Activated CD8-positive, alpha-beta memory T cell treated with anti-CD3 and anti-CD28 coated beads, Interleukin-2, amount 10 ng/mL, durations not matched to agents 7 days and 5 days (primary cell): Measurements from ENCODE around the gene SLC24A4. TPM values are rescaled to one million over a fixed set of nuclear protein-coding genes. Genes with fewer than 3 reads are reported as not detected.

Source experiments
- ATAC-seq: fragments of 150-1000 bp; cut with Tn5 transposase; one replicate; pipeline ENCODE4 v1.10.0; 2021; ENCODE audit warnings: moderate library complexity
- CTCF ChIA-PET: fragments of 350-600 bp; sonication (Branson Sonifier 250); formaldehyde crosslinking; loops from one replicate; lab custom pipeline; 2021; ENCODE audit warnings: antibody characterized with exemption; lab: Charles Lee
- DNase-seq: peaks from one replicate; pipeline ENCODE4 v3.0.0-alpha.2; 2020
- H3K27ac Mint-ChIP-seq: one replicate; pipeline ENCODE4 v1.8.0; 2021; ENCODE audit warnings: mild to moderate bottlenecking, mixed read lengths
- H3K27me3 Mint-ChIP-seq: one replicate; pipeline ENCODE4 v1.8.0; 2021; ENCODE audit warnings: mixed read lengths
- H3K36me3 Mint-ChIP-seq: one replicate; pipeline ENCODE4 v1.8.0; 2021; ENCODE audit warnings: mild to moderate bottlenecking, mixed read lengths
- H3K4me1 Mint-ChIP-seq: one replicate; pipeline ENCODE4 v1.8.0; 2021; ENCODE audit warnings: mixed read lengths
- H3K4me3 Mint-ChIP-seq: one replicate; pipeline ENCODE4 v1.8.0; 2021; ENCODE audit warnings: mild to moderate bottlenecking, moderate library complexity, mixed read lengths
- H3K9me3 Mint-ChIP-seq: one replicate; pipeline ENCODE4 v1.8.0; 2022; ENCODE audit warnings: low read depth, mixed read lengths
- total RNA-seq, 2 experiments: library from RNA; stranded (reverse); gene quantifications; one replicate each; pipeline ENCODE4 v1.2.3, GENCODE V29; 2021

Gene SLC24A4
- total RNA-seq, 2 experiments from 2014 or later = not detected

- Mint-ChIP-seq H3K9me3 (no peaks in the 10 kb centered on the region), H3K27me3 (no peaks in the 10 kb centered on the region), H3K4me1 (peaks cover 4% of the 10 kb centered on the region), H3K4me3 (no peak overlapping the region), H3K27ac (no peak overlapping the region), H3K36me3 (no peaks in the 10 kb centered on the region)
- no peak for ATAC-seq
- DNase-seq = no peak
- CTCF ChIA-PET = no interaction called here
Measured at GRCh38 chr14:92427096-92427495, 104.1 kb downstream of the SLC24A4 start.

DNA sequence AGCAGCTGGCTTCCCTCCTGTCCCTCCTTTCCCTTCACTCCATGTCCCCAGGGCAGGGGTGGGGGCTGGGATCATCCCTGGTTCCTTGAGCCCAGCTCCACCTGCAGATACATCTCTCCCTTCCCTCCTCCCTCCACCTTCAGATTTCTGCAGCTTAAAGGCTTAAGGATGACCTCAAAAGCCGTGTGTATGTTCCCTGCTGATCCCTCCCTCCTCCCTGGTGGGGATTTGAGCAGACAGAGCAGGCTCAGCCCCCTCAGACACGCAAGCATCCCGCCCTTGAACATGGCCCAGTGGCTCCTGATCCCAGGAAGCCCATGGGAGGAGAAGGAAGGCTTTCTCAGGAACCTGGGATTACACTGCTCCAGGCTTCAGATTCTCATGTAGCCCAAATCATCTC, 107.7 kb downstream of the SLC24A4 start:
- CTCF ChIA-PET = no interaction called here
- Mint-ChIP-seq H3K4me1 (peaks cover 4% of the 10 kb centered on the region), H3K27ac (no peak overlapping the region), H3K9me3 (no peaks in the 10 kb centered on the region), H3K4me3 (no peak overlapping the region), H3K27me3 (no peaks in the 10 kb centered on the region), H3K36me3 (no peaks in the 10 kb centered on the region)
- ATAC-seq = no peak
- no peak for DNase-seq

DNA sequence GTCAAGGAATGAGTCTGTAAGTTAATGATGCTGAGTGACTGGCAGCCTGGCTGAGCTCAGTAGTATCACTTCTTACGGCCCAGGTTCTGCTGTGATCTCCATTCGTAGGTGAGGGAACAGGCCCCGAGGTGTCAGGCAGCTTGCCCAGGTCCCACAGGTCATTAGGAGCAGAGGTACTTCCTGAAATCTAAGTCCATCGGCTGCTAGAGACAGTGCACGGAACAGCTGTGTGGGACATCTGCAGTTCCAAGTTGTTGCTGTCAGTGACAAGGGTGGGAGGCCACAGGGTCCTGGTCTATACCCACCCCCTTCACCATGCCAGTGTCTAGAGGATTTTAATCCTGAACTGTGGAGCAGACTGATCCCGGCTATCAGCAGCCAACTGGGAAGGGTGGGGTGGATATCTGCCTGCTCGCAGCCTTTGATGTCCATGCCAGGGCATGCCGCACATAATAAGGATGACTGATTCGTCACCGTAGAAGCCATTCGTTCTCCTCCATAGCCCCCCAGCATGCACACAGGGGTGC, 108.3 kb downstream of the SLC24A4 start:
- no peaks in the 10 kb centered on the region for H3K27me3 Mint-ChIP-seq
- CTCF ChIA-PET = no interaction called here
- H3K27ac Mint-ChIP-seq = no peak overlapping the region
- ATAC-seq = no peak
- H3K9me3 Mint-ChIP-seq = no peaks in the 10 kb centered on the region
- no peak for DNase-seq
- H3K36me3 Mint-ChIP-seq = no peaks in the 10 kb centered on the region
- H3K4me3 Mint-ChIP-seq = no peak overlapping the region
- no peaks in the 10 kb centered on the region for H3K4me1 Mint-ChIP-seq

DNA sequence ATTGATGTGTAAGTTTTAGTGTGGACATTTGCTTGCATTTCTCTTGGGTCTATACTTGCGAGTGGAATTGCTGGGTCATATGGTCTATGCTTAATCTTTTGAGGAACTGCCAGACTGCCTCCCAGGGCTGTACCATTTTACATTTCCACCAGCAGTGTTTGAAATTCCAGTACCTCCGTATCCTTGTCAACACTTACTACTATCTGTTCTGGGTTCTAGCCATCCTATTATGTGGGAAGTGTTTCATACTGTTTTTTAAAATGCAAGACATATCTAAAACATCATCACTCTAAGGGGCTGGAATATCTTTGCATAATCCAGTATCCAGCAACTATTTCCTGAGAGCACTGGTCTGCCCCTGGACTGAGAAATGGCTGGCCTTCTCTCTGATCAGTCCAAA, 110.4 kb downstream of the SLC24A4 start:
- DNase-seq = no peak
- CTCF ChIA-PET = no interaction called here
- Mint-ChIP-seq H3K27ac (no peak overlapping the region), H3K9me3 (no peaks in the 10 kb centered on the region), H3K27me3 (no peaks in the 10 kb centered on the region), H3K36me3 (no peaks in the 10 kb centered on the region), H3K4me1 (no peaks in the 10 kb centered on the region), H3K4me3 (no peak overlapping the region)
- ATAC-seq = no peak

DNA sequence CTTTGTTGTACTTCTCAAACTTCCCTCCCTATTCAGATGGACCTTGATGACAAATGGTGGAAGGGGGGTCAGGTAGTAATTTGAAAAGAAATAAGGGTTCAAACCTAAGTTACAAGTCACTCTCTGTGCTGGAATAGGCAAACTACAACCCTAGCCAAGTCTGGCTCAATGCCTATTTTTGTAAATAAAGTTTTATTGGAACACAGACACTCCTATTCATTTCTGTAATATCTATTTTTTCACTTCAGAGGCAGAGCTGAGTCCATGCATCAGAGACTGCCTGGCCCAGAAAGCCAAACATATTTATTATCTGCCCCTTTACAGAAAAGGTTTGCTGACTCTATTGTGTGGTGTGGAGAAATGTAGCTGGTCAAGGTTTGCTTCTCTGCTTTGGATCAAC, 112.2 kb downstream of the SLC24A4 start:
- H3K27ac Mint-ChIP-seq = no peak overlapping the region
- CTCF ChIA-PET = no interaction called here
- ATAC-seq = no peak

DNA sequence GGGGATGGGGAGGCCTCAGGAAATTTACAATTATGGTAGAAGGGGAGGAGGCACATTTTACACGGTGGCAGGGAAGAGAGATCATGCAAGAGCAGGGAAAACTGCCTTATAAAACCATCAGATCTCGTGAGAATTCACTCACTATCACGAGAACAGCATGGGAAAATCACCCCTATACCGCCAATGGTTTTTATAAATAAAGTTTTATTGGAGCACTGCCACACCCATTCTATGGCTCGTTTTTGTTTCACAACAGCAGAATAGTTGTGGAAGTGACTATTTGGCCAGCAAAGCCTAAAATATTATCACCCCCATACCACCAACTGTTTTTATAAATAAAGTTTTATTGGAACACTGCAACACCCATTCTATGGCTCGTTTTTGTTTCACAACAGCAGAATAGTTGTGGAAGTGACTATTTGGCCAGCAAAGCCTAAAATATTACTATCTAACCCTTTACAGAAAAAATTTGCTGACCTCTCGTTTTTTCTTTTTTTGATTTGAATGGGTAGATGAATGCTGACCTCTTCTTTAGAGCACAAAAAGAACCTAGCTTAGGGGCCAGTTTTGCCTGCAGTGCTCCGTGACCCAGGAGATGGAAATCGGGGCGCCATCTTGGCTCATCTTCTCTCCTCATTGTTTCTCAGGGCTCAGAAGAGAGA, 113.3 kb downstream of the SLC24A4 start:
- no peaks in the 10 kb centered on the region for H3K9me3 Mint-ChIP-seq
- no peaks in the 10 kb centered on the region for H3K27me3 Mint-ChIP-seq
- peaks cover 2% of the 10 kb centered on the region for H3K4me1 Mint-ChIP-seq
- DNase-seq (no peak), ATAC-seq (no peak)
- CTCF ChIA-PET = no interaction called here
- no peaks in the 10 kb centered on the region for H3K36me3 Mint-ChIP-seq
- H3K4me3 Mint-ChIP-seq = no peak overlapping the region
- no peak overlapping the region for H3K27ac Mint-ChIP-seq

More for the DNA sequence above, 112.2 kb downstream of the SLC24A4 start:
- Mint-ChIP-seq H3K4me1 (peaks cover 2% of the 10 kb centered on the region), H3K9me3 (no peaks in the 10 kb centered on the region), H3K4me3 (no peak overlapping the region), H3K27me3 (no peaks in the 10 kb centered on the region), H3K36me3 (no peaks in the 10 kb centered on the region)
- DNase-seq = no peak

- Mint-ChIP-seq H3K27ac (no peak overlapping the region), H3K9me3 (no peaks in the 10 kb centered on the region), H3K27me3 (no peaks in the 10 kb centered on the region), H3K4me3 (no peak overlapping the region), H3K4me1 (peaks cover 9% of the 10 kb centered on the region), H3K36me3 (no peaks in the 10 kb centered on the region)
- no peak for ATAC-seq
- CTCF ChIA-PET = no interaction called here
- DNase-seq = no peak
Measured at GRCh38 chr14:92437309-92437708, 114.3 kb downstream of the SLC24A4 start.

DNA sequence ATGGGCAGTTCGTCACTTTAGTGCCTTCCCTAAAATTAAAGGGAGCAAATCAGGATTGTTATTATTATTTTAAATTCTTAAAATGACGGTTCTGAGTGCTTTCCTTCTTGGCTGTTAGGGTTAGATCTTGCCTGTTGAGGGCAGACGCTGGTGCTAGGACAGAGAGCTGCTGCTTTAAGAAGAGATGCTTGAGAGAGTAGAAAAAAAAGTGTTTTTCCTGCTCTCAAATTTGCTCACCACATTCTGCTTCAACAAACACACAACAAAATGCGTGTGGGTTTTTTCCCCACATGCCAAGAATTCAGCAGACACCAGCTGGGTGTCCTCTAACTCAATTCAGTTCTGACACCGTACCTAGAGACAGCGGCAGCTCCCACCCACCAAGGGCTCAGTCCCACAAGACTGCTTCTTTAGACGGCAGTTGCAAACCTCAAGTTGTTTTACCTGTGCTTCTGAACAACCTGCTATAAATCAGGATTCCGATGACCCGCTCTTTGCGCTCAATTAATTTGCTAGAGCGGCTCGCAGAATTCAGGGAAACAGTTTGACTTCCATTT, 114.8 kb downstream of the SLC24A4 start:
- no peaks in the 10 kb centered on the region for H3K9me3 Mint-ChIP-seq
- no peak overlapping the region for H3K4me3 Mint-ChIP-seq
- peaks cover 9% of the 10 kb centered on the region for H3K4me1 Mint-ChIP-seq
- ATAC-seq (no peak), DNase-seq (no peak)
- CTCF ChIA-PET = no interaction called here
- H3K27ac Mint-ChIP-seq = no peak overlapping the region
- H3K27me3 Mint-ChIP-seq = no peaks in the 10 kb centered on the region
- H3K36me3 Mint-ChIP-seq = no peaks in the 10 kb centered on the region

DNA sequence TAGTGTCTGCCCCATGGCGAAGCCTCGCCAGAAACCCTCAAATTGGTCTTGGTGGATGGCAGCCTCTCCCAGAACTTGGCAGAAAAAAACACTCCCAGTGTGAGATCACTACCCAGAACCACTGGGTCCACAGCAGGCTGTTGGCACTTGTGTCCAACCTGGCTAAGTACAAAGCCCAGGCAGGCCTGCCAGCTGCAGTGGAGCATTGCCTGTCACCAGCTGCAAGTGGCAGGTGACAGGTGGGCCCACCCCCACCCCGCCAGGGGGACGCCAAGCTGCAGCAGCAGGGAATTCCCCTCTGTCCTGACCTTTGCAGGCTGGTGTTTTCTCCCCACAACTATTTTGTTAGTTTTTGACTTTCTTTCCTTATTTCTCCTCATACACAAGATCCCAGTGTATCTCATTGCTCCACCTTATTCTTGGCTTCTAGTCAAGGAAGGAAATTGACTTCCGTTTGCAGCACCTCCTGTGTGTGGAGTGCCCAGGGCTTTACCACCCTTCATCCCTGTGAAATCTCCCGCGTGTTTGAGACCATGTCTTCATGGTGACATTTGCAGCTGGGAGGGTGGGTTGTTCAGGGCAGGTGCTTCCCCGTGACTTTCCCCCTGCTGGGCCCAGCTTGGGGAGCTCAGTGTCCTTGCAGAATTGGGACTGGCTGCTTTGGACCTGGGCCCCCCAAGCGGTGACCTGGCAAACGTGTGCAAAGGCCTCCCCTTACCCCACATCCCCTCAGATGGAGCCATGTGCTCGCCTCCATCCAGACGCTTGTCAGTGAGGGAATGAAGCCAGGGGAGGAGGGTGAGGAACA, 116.8 kb downstream of the SLC24A4 start:
- Mint-ChIP-seq H3K27me3 (no peaks in the 10 kb centered on the region), H3K9me3 (no peaks in the 10 kb centered on the region), H3K36me3 (no peaks in the 10 kb centered on the region), H3K4me1 (peaks cover 9% of the 10 kb centered on the region), H3K4me3 (no peak overlapping the region), H3K27ac (no peak overlapping the region)
- ATAC-seq (no peak), DNase-seq (no peak)
- CTCF ChIA-PET = no interaction called here

GRCh38 chr14:92440345-92441003, 117.5 kb downstream of the SLC24A4 start:
- ATAC-seq = no peak
- H3K36me3 Mint-ChIP-seq = no peaks in the 10 kb centered on the region
- CTCF ChIA-PET = no interaction called here
- DNase-seq = no peak
- no peak overlapping the region for H3K4me3 Mint-ChIP-seq
- H3K27ac Mint-ChIP-seq = no peak overlapping the region
- H3K9me3 Mint-ChIP-seq = no peaks in the 10 kb centered on the region
- H3K27me3 Mint-ChIP-seq = no peaks in the 10 kb centered on the region
- peaks cover 9% of the 10 kb centered on the region for H3K4me1 Mint-ChIP-seq

DNA sequence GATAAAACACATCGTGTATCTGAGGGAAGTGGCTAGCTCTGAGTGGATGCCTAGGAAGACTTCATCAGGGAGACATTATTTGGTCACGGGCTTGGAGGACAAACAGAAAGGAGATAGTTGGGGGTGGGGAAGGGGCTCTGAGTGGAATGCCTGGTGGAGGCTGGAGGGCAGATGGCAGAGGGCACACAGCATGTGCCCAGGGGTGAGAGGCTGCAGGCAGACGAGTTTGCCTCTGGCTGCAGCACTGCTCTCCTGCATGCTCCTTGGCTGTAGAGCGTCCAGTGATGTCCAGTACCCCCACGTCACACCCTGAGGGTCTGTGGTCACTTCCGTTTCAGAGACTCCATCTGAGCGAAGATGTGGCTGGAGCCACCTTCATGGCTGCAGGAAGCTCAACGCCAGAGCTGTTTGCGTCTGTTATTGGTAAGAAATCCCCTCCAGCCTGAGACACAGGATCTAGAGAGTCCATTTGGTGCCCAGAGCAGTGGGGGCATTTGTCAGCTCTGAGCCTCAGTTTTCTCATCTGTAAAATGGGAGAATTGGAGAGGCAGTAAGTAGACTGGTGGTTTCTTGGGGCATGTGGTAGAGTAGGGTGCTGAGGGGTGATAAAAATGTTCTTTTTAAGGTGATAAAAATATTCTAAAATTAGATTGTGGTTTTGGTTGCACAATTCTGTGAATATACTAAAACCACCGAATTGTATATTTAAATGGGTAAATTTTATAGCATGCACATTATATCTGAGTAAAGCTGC, 119.0 kb downstream of the SLC24A4 start:
- H3K27ac Mint-ChIP-seq = no peak overlapping the region
- no peak for DNase-seq

DNA sequence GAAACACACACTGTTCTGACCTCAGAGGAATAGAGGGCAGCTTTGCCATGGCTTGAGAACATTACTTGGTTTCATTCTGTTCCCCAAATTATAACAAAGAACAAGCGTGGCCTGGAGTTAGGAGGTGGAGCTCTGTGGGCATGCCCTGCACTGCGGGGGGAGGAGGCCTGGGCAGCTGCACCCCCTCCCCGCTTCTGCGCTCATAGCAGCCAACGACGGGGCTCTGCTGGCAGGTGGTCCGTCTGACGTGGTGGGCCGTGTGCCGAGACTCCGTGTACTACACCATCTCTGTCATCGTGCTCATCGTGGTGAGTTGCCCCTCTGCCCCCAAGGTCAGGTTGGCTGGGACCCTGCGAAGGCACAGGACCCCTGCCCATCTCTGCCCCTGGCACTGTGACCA, 120.2 kb downstream of the SLC24A4 start:
- H3K9me3 Mint-ChIP-seq = no peaks in the 10 kb centered on the region
- CTCF ChIA-PET = no interaction called here
- H3K27ac Mint-ChIP-seq = no peak overlapping the region
- ATAC-seq (no peak), DNase-seq (no peak)
- H3K4me1 Mint-ChIP-seq = peaks cover 12% of the 10 kb centered on the region
- H3K4me3 Mint-ChIP-seq = no peak overlapping the region
- H3K36me3 Mint-ChIP-seq = no peaks in the 10 kb centered on the region
- H3K27me3 Mint-ChIP-seq = no peaks in the 10 kb centered on the region

More for the DNA sequence above, 119.0 kb downstream of the SLC24A4 start:
- H3K4me1 Mint-ChIP-seq = peaks cover 12% of the 10 kb centered on the region
- CTCF ChIA-PET = no interaction called here
- no peaks in the 10 kb centered on the region for H3K36me3 Mint-ChIP-seq
- no peaks in the 10 kb centered on the region for H3K27me3 Mint-ChIP-seq
- no peak for ATAC-seq
- H3K4me3 Mint-ChIP-seq = no peak overlapping the region
- H3K9me3 Mint-ChIP-seq = no peaks in the 10 kb centered on the region

- Mint-ChIP-seq H3K9me3 (no peaks in the 10 kb centered on the region), H3K4me3 (no peak overlapping the region), H3K27me3 (no peaks in the 10 kb centered on the region), H3K36me3 (no peaks in the 10 kb centered on the region), H3K27ac (no peak overlapping the region), H3K4me1 (peaks cover 12% of the 10 kb centered on the region)
- ATAC-seq (no peak), DNase-seq (no peak)
- CTCF ChIA-PET = no interaction called here
Measured at GRCh38 chr14:92443741-92444140, 120.8 kb downstream of the SLC24A4 start.
